BJ (cell line): ENCODE data around the gene C1orf167. TPM values are rescaled to one million over a fixed set of nuclear protein-coding genes. Genes with fewer than 3 reads are reported as not detected.

Experiments
- CTCF ChIA-PET: fragments of 350-600 bp; formaldehyde crosslinking; extraction: SDS; loops from one replicate; lab custom pipeline; 2021; ENCODE audit warnings: antibody characterized with exemption, inconsistent platforms; lab: Yijun Ruan, JAX
- POLR2A ChIA-PET: fragments of 300-600 bp; sonication (Branson Sonifier 250); formaldehyde crosslinking; extraction: SDS; loops from one replicate; lab custom pipeline; 2021; ENCODE audit warnings: antibody characterized with exemption; lab: Charles Lee
- DNase-seq: peaks from one replicate; pipeline ENCODE4 v3.0.0-alpha.2; 2011; ENCODE audit warnings: low read depth
- H3K27me3 ChIP-seq: 2 replicates; pipeline ENCODE4 v1.6.0; 2011; ENCODE audit warnings: low read length; ENCODE audit not compliant: control insufficient read depth, insufficient read depth
- H3K36me3 ChIP-seq: 2 replicates; pipeline ENCODE4 v1.5.1; 2011; ENCODE audit warnings: low read length; ENCODE audit not compliant: control insufficient read depth, insufficient read depth
- H3K4me3 ChIP-seq: 2 replicates; pipeline ENCODE4 v1.5.1; 2011; ENCODE audit warnings: low read depth, mild to moderate bottlenecking, control low read depth, low read length
- polyA plus RNA-seq: library from polyadenylated mRNA; depleted of rRNA; stranded (reverse); fragments of >200 nt; gene quantifications from 2 replicates; pipeline ENCODE4 v1.2.3, GENCODE V29; 2011
- TF ChIP-seq, protein P1 (sequence below): IDR thresholded peaks from 2 replicates; pipeline ENCODE4 v1.5.1; 2011; ENCODE audit warnings: low read depth, mild to moderate bottlenecking, control low read depth, inconsistent platforms, low read length, moderate library complexity; ENCODE audit not compliant: insufficient read depth

The C1orf167 gene
- polyA plus RNA-seq, 1 experiment = 0.54 TPM

DNA sequence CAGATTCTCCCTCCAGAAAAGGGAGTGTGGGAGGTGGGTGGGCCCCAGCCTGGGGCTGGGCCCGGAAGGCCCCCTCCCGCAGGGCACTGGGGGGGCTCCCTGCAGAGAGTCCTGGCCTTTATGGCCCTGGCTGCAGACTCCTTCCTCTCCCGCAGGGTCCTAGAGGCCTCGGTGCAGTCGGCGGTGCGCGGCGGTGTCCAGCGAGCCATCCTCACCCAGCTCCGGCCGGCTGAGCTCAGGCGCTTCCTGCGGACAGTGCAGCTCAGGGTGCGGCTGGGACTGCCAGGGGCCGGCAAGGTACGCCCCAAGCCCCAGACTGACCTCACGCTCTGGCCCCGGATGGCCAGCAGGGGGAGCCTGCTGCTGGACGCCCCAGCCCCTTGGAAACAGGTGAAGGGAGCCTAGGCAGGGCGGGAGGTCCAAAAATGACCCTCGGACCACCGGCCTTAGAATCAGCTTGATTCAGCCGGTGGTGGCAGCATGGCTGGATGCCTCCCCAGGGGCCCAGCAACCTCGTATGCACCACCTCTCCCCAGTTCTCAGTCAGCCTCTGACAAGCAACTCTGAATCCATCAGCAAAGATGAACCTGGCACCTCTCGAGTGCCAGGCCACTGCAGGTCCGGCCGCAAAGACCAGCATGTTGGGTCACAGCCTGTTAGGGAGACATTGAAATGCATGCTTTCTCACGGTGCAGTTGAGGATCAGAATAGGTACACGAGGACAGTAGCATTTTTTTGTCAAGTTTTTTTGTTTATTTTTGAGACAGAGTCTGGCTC is 23.2 kb downstream of the C1orf167 start:
- Histone ChIP-seq H3K4me3 (0 out of 2 replicates have a peak overlapping the region, but pooled peaks have one; percentile 4), H3K36me3 (peaks cover 6% of the 10 kb centered on the region), H3K27me3 (no peaks in the 10 kb centered on the region)
- DNase-seq = no peak
- CTCF ChIA-PET = interaction anchor here (0.6 to 1.7 kb wide), 11 partner anchors 9 to 270 kb away, joined by 3 to 7 read pairs (median 4); partner anchors contain the start of genes CLCN6 and MTHFR
- POLR2A ChIA-PET = no interaction called here
- TF ChIP-seq, protein P1, sequence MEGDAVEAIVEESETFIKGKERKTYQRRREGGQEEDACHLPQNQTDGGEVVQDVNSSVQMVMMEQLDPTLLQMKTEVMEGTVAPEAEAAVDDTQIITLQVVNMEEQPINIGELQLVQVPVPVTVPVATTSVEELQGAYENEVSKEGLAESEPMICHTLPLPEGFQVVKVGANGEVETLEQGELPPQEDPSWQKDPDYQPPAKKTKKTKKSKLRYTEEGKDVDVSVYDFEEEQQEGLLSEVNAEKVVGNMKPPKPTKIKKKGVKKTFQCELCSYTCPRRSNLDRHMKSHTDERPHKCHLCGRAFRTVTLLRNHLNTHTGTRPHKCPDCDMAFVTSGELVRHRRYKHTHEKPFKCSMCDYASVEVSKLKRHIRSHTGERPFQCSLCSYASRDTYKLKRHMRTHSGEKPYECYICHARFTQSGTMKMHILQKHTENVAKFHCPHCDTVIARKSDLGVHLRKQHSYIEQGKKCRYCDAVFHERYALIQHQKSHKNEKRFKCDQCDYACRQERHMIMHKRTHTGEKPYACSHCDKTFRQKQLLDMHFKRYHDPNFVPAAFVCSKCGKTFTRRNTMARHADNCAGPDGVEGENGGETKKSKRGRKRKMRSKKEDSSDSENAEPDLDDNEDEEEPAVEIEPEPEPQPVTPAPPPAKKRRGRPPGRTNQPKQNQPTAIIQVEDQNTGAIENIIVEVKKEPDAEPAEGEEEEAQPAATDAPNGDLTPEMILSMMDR = peak; percentile 91

DNA sequence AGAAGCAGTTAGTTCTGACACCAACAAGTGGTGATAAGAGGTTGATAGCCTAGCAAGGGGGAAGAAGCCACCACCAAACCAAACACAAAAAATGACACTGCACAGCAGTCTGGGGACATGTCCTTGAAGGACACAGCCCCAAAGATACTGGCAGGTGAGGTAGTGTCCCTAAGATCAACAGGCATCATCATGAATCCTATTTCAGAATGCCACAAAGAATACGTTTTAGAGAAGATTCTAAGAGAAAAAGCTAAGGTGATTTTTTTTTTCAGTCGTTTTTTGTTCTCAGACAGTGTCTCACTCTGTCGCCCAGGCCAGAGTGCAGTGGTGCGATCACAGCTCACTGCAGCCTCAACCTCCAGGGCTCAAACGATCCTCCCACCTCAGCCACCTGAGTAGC is 24.2 kb downstream of the C1orf167 start:
- Histone ChIP-seq H3K36me3 (peaks cover 7% of the 10 kb centered on the region), H3K27me3 (no peaks in the 10 kb centered on the region), H3K4me3 (no peak overlapping the region)
- TF ChIP-seq, protein P1 = no peak
- no peak for DNase-seq
- POLR2A ChIA-PET = no interaction called here
- CTCF ChIA-PET = interaction anchor here (0.7 to 1.7 kb wide), 3 partner anchors 12 to 132 kb away, joined by 3 to 6 read pairs (median 3); no protein-coding TSS in a partner anchor

- ChIA-PET POLR2A (interaction anchor here (0.6 to 1.0 kb wide), 2 partner anchors 16 to 26 kb away, joined by 4 to 13 read pairs; no protein-coding TSS in a partner anchor), CTCF (interaction anchor here (1.0 to 1.1 kb wide), 3 partner anchors 16 to 123 kb away, joined by 3 read pairs; no protein-coding TSS in a partner anchor)
- H3K36me3 ChIP-seq = peaks cover 7% of the 10 kb centered on the region
- DNase-seq = no peak
- no peaks in the 10 kb centered on the region for H3K27me3 ChIP-seq
- TF ChIP-seq, protein P1 = no peak
- H3K4me3 ChIP-seq = no peak overlapping the region
These were observed 25.3 kb downstream of the C1orf167 start for GRCh38 chr1:11787251-11787803.

GRCh38 chr1:11787804-11788436 is 25.9 kb downstream of the C1orf167 start:
- CTCF ChIA-PET = interaction anchor here (1.0 to 1.1 kb wide), 3 partner anchors 15 to 123 kb away, joined by 3 read pairs; no protein-coding TSS in a partner anchor
- POLR2A ChIA-PET = interaction anchor here (1.0 kb wide), 1 partner anchor 16 kb away, joined by 4 read pairs; no protein-coding TSS in a partner anchor
- H3K36me3 ChIP-seq = peaks cover 7% of the 10 kb centered on the region
- no peaks in the 10 kb centered on the region for H3K27me3 ChIP-seq
- no peak overlapping the region for H3K4me3 ChIP-seq
- no peak for DNase-seq
- TF ChIP-seq, protein P1 = no peak
